IPS-15b (cell line): Measurements from ENCODE around the gene MRTFA.
A peak's percentile ranks its signal among the peaks of the same experiment; 100 is the strongest.
"Not testable (repeated sequence)": the region's sequence is repeated elsewhere in the genome, so short reads cannot be mapped to it uniquely, and the experiment has no call there.

Experiments used
- H3K27me3 ChIP-seq: one replicate; pipeline ENCODE4 v1.6.1; 2013; ENCODE audit warnings: low read length; ENCODE audit not compliant: control insufficient read depth, insufficient read depth
- H3K36me3 ChIP-seq: one replicate; pipeline ENCODE4 v1.6.1; 2013; ENCODE audit warnings: low read length; ENCODE audit not compliant: control insufficient read depth, insufficient read depth
- H3K4me1 ChIP-seq: one replicate; pipeline ENCODE4 v1.6.1; 2013; ENCODE audit warnings: mild to moderate bottlenecking, low read length; ENCODE audit not compliant: control insufficient read depth, insufficient read depth
- H3K4me3 ChIP-seq: one replicate; pipeline ENCODE4 v1.5.1; 2013; ENCODE audit warnings: low read depth, low read length
- H3K9ac ChIP-seq: one replicate; pipeline ENCODE4 v1.6.1; 2013; ENCODE audit warnings: low read depth, mild to moderate bottlenecking, low read length
- H3K9me3 ChIP-seq: one replicate; pipeline ENCODE4 v1.6.1; 2013; ENCODE audit warnings: mild to moderate bottlenecking, low read length; ENCODE audit not compliant: control insufficient read depth, insufficient read depth

The MRTFA gene

GRCh38 chr22:40635043-40635939 is 1.2 kb downstream of the MRTFA start:
- H3K9ac ChIP-seq, result no peak overlapping the region
- H3K27me3 ChIP-seq, result no peaks in the 10 kb centered on the region
- no peaks in the 10 kb centered on the region for H3K9me3 ChIP-seq
- peak overlapping the region; percentile 89 for H3K4me3 ChIP-seq
- H3K4me1 ChIP-seq, result peaks cover 3% of the 10 kb centered on the region
- no peaks in the 10 kb centered on the region for H3K36me3 ChIP-seq

GRCh38 chr22:40634119-40634903 is 2.2 kb downstream of the MRTFA start:
- no peaks in the 10 kb centered on the region for H3K27me3 ChIP-seq
- no peak overlapping the region for H3K9ac ChIP-seq
- no peak overlapping the region for H3K4me3 ChIP-seq
- no peaks in the 10 kb centered on the region for H3K9me3 ChIP-seq
- H3K4me1 ChIP-seq, result peaks cover 3% of the 10 kb centered on the region
- no peaks in the 10 kb centered on the region for H3K36me3 ChIP-seq

GRCh38 chr22:40633036-40633435 is 3.5 kb downstream of the MRTFA start:
- no peaks in the 10 kb centered on the region for H3K36me3 ChIP-seq
- no peak overlapping the region for H3K4me3 ChIP-seq
- H3K27me3 ChIP-seq, result no peaks in the 10 kb centered on the region
- H3K4me1 ChIP-seq, result peaks cover 3% of the 10 kb centered on the region
- H3K9me3 ChIP-seq, result no peaks in the 10 kb centered on the region
- no peak overlapping the region for H3K9ac ChIP-seq

- peaks cover 3% of the 10 kb centered on the region for H3K4me1 ChIP-seq
- H3K9ac ChIP-seq, result no peak overlapping the region
- H3K4me3 ChIP-seq, result no peak overlapping the region
- no peaks in the 10 kb centered on the region for H3K27me3 ChIP-seq
- no peaks in the 10 kb centered on the region for H3K9me3 ChIP-seq
- no peaks in the 10 kb centered on the region for H3K36me3 ChIP-seq
Measured at GRCh38 chr22:40631925-40632324, 4.6 kb downstream of the MRTFA start.

GRCh38 chr22:40628354-40629042 is 8.0 kb downstream of the MRTFA start:
- Histone ChIP-seq H3K4me1 (no peaks in the 10 kb centered on the region), H3K27me3 (no peaks in the 10 kb centered on the region), H3K36me3 (no peaks in the 10 kb centered on the region), H3K9me3 (no peaks in the 10 kb centered on the region), H3K9ac (no peak overlapping the region), H3K4me3 (no peak overlapping the region)

- no peak overlapping the region for H3K9ac ChIP-seq
Measured at GRCh38 chr22:40627612-40628011, 8.9 kb downstream of the MRTFA start.

GRCh38 chr22:40626851-40627250 is 9.7 kb downstream of the MRTFA start:
- no peaks in the 10 kb centered on the region for H3K4me1 ChIP-seq
- no peaks in the 10 kb centered on the region for H3K9me3 ChIP-seq
- H3K4me3 ChIP-seq, result no peak overlapping the region
- no peaks in the 10 kb centered on the region for H3K36me3 ChIP-seq
- no peaks in the 10 kb centered on the region for H3K27me3 ChIP-seq
- no peak overlapping the region for H3K9ac ChIP-seq

More at GRCh38 chr22:40627612-40628011, 8.9 kb downstream of the MRTFA start:
- Histone ChIP-seq H3K9me3 (no peaks in the 10 kb centered on the region), H3K4me1 (no peaks in the 10 kb centered on the region), H3K36me3 (no peaks in the 10 kb centered on the region), H3K27me3 (no peaks in the 10 kb centered on the region), H3K4me3 (no peak overlapping the region)

- not testable (repeated sequence) for H3K4me3 ChIP-seq
Measured at GRCh38 chr22:40625794-40626193, 10.7 kb downstream of the MRTFA start.

GRCh38 chr22:40625281-40625680 is 11.2 kb downstream of the MRTFA start:
- H3K9ac ChIP-seq, H3K4me1 ChIP-seq, H3K9me3 ChIP-seq, H3K27me3 ChIP-seq, H3K4me3 ChIP-seq, H3K36me3 ChIP-seq: not testable (repeated sequence)

More at GRCh38 chr22:40625794-40626193, 10.7 kb downstream of the MRTFA start:
- not testable (repeated sequence) for H3K36me3 ChIP-seq, H3K27me3 ChIP-seq, H3K4me1 ChIP-seq, H3K9me3 ChIP-seq, H3K9ac ChIP-seq

GRCh38 chr22:40624770-40625169 is 11.7 kb downstream of the MRTFA start:
- Histone ChIP-seq H3K4me1 (no peaks in the 10 kb centered on the region), H3K9ac (no peak overlapping the region), H3K27me3 (no peaks in the 10 kb centered on the region), H3K9me3 (no peaks in the 10 kb centered on the region), H3K4me3 (no peak overlapping the region), H3K36me3 (no peaks in the 10 kb centered on the region)

GRCh38 chr22:40621309-40622151 is 15.0 kb downstream of the MRTFA start:
- H3K9ac ChIP-seq, result no peak overlapping the region
- H3K4me1 ChIP-seq, result no peaks in the 10 kb centered on the region
- no peaks in the 10 kb centered on the region for H3K9me3 ChIP-seq
- H3K36me3 ChIP-seq, result no peaks in the 10 kb centered on the region
- no peaks in the 10 kb centered on the region for H3K27me3 ChIP-seq
- no peak overlapping the region for H3K4me3 ChIP-seq
